ENCODE results near the gene BABAM2. TPM values are rescaled to one million over a fixed set of nuclear protein-coding genes. Genes with fewer than 3 reads are reported as not detected.

BABAM2 gene
- total RNA-seq, 1 donor: 42.0 TPM

DNA sequence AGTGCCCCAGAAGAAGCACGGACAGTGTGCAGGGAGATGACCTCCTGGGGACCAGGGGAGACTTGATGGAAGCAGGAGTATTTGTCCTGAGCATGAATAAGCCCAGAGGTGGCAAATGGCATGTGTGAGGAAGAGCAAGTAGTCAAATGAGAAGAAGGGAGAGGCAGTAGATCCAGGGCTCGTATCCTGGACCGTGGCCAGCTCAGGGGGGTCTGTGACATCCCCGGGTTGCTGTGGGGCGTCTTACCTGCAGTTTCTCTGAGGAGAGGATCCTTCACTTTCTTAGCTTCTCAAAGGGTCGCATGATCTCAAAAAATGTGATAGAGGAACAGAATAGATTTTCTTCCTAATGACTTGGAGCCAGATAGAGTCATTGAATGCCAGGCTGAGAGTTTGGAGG, 445.1 kb downstream of the BABAM2 start:
- Histone ChIP-seq H3K79me2 (ENCODE audit: insufficient read depth, low read length) (no peaks in the 10 kb centered on the region), H4K20me1 (ENCODE audit: insufficient read depth, low read length) (no peaks in the 10 kb centered on the region), H3K27ac (ENCODE audit: low read depth, low read length) (no peak overlapping the region), H3K4me2 (ENCODE audit: insufficient read depth, low read length) (no peak overlapping the region), H3K36me3 (ENCODE audit: insufficient read depth, low read length) (no peaks in the 10 kb centered on the region), H2AFZ (ENCODE audit: low read length) (no peak overlapping the region), H3K4me3 (ENCODE audit: insufficient read depth, low read length) (no peak overlapping the region), H3K27me3 (ENCODE audit: insufficient read depth, low read length) (no peaks in the 10 kb centered on the region), H3K4me1 (ENCODE audit: insufficient read depth, low read length) (peaks cover 22% of the 10 kb centered on the region), H3K9me3 (ENCODE audit: low read depth, low read length) (no peaks in the 10 kb centered on the region)
- TF ChIP-seq, protein P1, sequence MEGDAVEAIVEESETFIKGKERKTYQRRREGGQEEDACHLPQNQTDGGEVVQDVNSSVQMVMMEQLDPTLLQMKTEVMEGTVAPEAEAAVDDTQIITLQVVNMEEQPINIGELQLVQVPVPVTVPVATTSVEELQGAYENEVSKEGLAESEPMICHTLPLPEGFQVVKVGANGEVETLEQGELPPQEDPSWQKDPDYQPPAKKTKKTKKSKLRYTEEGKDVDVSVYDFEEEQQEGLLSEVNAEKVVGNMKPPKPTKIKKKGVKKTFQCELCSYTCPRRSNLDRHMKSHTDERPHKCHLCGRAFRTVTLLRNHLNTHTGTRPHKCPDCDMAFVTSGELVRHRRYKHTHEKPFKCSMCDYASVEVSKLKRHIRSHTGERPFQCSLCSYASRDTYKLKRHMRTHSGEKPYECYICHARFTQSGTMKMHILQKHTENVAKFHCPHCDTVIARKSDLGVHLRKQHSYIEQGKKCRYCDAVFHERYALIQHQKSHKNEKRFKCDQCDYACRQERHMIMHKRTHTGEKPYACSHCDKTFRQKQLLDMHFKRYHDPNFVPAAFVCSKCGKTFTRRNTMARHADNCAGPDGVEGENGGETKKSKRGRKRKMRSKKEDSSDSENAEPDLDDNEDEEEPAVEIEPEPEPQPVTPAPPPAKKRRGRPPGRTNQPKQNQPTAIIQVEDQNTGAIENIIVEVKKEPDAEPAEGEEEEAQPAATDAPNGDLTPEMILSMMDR (IDR thresholded peaks at IDR 0.05; ENCODE audit: extremely low read depth, low read depth, low read length): no peak
- peak; percentile 23 for DNase-seq (ENCODE audit: insufficient read length, low spot score, missing footprints)

DNA sequence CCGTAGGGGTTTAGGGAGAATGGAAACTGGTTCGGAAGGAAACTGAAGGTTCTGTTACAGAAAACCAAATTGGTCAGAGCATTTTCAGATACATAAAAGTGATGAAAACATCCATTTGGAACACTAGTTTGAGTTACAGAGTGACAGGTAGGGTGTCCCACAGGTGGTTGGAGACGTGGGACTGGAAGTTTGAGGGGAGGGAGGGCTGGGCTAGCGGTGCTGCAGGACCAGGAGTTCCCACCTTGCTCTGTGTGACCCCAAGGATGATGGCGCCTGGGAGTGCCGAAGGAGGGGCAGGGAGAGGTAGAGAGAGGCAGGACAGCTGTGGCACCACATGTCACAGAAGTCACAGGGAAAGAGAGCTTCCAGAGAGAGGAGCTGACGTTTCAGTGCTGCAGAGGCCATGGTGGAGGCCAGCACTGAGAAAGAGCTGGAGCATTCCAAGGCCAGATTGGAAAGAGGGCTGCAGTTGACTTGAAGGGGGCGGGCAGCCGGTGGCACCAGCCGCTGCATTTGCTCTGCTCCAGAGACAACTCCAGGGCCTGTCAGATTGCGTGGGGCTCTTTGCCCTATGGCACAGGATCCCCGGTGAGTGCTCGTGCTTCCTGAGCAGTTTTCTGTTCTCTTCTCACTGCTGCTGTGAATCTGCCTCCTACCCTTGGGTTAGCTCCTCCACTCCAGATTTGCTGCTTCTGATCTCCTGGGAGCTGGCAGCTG, 445.9 kb downstream of the BABAM2 start:
- no peaks in the 10 kb centered on the region for H3K79me2 ChIP-seq (ENCODE audit: insufficient read depth, low read length)
- no peak overlapping the region for H3K4me3 ChIP-seq (ENCODE audit: insufficient read depth, low read length)
- H3K27ac ChIP-seq (ENCODE audit: low read depth, low read length): no peak overlapping the region
- no peaks in the 10 kb centered on the region for H4K20me1 ChIP-seq (ENCODE audit: insufficient read depth, low read length)
- H3K9me3 ChIP-seq (ENCODE audit: low read depth, low read length): no peaks in the 10 kb centered on the region
- H3K36me3 ChIP-seq (ENCODE audit: insufficient read depth, low read length): no peaks in the 10 kb centered on the region
- DNase-seq (ENCODE audit: insufficient read length, low spot score, missing footprints): peak; percentile 42
- H3K4me2 ChIP-seq (ENCODE audit: insufficient read depth, low read length): no peak overlapping the region
- peaks cover 22% of the 10 kb centered on the region for H3K4me1 ChIP-seq (ENCODE audit: insufficient read depth, low read length)
- no peaks in the 10 kb centered on the region for H3K27me3 ChIP-seq (ENCODE audit: insufficient read depth, low read length)
- TF ChIP-seq, protein P1 (IDR thresholded peaks at IDR 0.05; ENCODE audit: extremely low read depth, low read depth, low read length): no peak
- no peak overlapping the region for H2AFZ ChIP-seq (ENCODE audit: low read length)

DNA sequence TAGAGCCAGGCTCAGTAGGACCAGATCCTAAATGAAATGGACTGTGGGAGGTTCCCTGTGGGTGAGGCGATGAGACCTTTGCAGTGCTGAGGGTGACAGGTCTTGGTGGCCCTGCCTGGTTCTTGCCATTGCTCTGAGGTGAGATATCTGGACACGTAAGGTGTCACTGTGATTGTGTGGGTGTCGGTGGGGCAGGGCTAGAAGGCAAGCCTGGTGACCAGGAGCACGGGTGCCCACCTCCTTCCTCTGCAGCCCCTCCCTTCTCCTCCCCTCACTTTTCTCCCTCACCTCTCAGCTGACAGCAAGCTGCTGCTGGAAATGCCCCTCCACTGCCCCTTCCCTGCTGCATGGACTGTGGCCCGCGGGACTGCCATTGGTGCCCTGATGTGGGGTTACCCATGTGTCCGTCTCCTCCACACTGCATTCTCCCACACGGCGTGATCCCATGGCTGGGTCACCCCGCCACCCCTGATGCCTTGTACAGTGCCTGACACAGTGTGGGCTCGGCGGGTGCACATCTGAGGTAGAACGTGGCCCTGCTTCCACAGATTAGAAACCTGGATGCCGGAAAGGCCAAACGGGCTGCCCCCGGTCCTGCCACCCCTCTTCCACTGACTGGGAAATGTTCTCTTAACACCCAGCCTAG, 446.6 kb downstream of the BABAM2 start:
- H4K20me1 ChIP-seq (ENCODE audit: insufficient read depth, low read length): no peaks in the 10 kb centered on the region
- H3K9me3 ChIP-seq (ENCODE audit: low read depth, low read length): no peaks in the 10 kb centered on the region
- H3K4me3 ChIP-seq (ENCODE audit: insufficient read depth, low read length): no peak overlapping the region
- no peaks in the 10 kb centered on the region for H3K79me2 ChIP-seq (ENCODE audit: insufficient read depth, low read length)
- peaks cover 25% of the 10 kb centered on the region for H3K4me1 ChIP-seq (ENCODE audit: insufficient read depth, low read length)
- no peak overlapping the region for H3K4me2 ChIP-seq (ENCODE audit: insufficient read depth, low read length)
- H3K36me3 ChIP-seq (ENCODE audit: insufficient read depth, low read length): no peaks in the 10 kb centered on the region
- H3K27me3 ChIP-seq (ENCODE audit: insufficient read depth, low read length): no peaks in the 10 kb centered on the region
- no peak overlapping the region for H2AFZ ChIP-seq (ENCODE audit: low read length)
- peak; percentile 65 for DNase-seq (ENCODE audit: insufficient read length, low spot score, missing footprints)
- TF ChIP-seq, protein P1 (IDR thresholded peaks at IDR 0.05; ENCODE audit: extremely low read depth, low read depth, low read length): no peak
- no peak overlapping the region for H3K27ac ChIP-seq (ENCODE audit: low read depth, low read length)

DNA sequence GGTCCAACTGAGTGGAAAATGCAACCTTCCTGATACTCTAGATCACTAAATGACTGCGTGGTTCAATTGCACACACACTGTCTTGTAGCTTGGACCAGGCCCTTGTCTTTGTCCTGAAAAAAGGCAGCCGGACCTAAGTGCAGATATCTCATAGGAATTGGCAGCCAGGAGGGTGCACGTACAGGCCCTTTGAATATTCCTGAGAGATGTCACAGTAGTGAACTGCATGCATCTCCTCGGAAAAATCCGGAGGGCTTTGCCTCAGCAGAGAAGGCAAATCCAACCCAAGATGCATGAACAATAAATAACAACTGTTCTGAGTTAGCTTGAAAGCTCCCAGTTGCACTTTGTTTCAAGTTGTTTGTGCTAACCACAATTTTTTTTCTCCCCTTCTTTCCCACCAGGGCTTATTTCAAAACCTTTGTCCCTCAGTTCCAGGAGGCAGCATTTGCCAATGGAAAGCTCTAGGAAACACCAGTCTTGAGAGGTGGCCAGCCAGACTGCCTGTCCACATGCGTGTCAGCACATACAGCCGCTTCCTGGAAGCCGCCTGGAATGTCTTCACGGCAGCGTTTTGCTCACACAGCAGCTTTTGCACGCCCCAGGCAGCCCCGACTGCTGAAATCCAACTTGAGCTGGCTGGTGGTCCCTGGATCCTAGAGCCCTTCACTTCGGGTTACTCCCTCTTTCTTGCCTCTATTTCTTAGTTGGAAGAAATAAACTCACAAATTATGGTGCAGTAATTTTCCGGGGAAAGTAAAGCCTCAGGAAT, 447.7 kb downstream of the BABAM2 start:
- peak overlapping the region; percentile 6 for H3K4me3 ChIP-seq (ENCODE audit: insufficient read depth, low read length)

More for the DNA sequence above, 447.7 kb downstream of the BABAM2 start:
- Histone ChIP-seq H3K9me3 (ENCODE audit: low read depth, low read length) (no peaks in the 10 kb centered on the region), H3K79me2 (ENCODE audit: insufficient read depth, low read length) (no peaks in the 10 kb centered on the region), H3K27me3 (ENCODE audit: insufficient read depth, low read length) (no peaks in the 10 kb centered on the region), H3K4me1 (ENCODE audit: insufficient read depth, low read length) (peaks cover 36% of the 10 kb centered on the region), H2AFZ (ENCODE audit: low read length) (peak overlapping the region; percentile 38), H3K4me2 (ENCODE audit: insufficient read depth, low read length) (peak overlapping the region; percentile 46), H3K36me3 (ENCODE audit: insufficient read depth, low read length) (no peaks in the 10 kb centered on the region), H3K27ac (ENCODE audit: low read depth, low read length) (peak overlapping the region; percentile 69), H4K20me1 (ENCODE audit: insufficient read depth, low read length) (no peaks in the 10 kb centered on the region)
- DNase-seq (ENCODE audit: insufficient read length, low spot score, missing footprints): peak; percentile 94
- TF ChIP-seq, protein P1 (IDR thresholded peaks at IDR 0.05; ENCODE audit: extremely low read depth, low read depth, low read length): no peak

Data from osteoblast (primary cell).